HG03139 (cell line): ENCODE measurements around the gene BTG2.

Source experiments
- ATAC-seq: cut with Tn5 transposase; IDR thresholded peaks from one replicate; pipeline ENCODE4 v1.9.1; 2021; ENCODE audit not compliant: unreplicated experiment

BTG2 gene

DNA sequence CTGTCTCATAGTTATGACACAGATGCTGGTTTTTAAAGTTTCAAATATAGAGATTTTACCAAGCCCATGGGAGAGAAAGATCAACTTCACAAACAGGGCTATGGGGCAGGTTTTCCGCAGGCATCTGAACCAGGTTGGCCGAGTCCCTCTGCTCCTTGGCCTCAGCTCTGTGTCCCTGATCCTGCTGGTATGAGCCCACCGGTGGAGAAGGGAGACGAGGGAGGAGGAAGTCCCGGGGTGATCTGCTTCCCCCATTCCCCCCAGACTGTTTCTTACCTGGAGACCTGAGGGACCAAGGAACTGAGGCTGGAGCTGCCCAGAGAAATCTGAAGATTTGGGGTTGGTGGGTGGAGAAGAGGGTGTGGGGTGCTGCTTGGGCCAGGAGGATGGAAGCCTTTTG, 28.9 kb upstream of the BTG2 start:
- ATAC-seq, result no peak

DNA sequence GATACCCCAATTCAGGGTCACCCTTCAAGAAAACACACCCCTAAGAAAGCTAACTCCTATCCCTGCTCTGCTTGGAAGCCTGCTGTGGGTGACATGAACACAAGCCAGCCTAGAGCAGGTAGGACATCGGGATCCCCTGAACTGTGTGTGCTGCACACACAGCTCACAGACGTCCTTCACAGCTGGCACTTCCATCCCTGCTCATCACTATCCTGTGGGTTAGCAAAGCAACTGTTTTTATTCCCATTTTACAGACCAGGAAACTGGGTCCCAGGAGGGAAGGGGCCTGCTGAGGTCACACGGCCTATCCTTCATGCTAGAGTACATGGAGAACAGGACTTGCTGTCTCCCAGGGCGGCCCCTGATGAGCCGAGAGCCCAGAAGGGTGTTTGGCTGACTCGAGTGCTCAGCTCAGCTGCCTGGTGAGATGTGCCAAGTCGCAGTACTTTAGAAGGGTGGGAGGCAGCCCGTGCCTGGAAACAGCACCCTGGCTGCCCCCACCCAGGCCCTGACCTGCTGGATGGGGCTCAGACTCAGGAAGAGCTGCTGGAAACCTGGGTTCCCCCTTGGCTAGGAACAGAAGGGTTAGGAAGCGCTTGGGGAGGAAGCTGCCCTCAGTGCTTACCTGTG, 28.3 kb upstream of the BTG2 start:
- ATAC-seq, result no peak

DNA sequence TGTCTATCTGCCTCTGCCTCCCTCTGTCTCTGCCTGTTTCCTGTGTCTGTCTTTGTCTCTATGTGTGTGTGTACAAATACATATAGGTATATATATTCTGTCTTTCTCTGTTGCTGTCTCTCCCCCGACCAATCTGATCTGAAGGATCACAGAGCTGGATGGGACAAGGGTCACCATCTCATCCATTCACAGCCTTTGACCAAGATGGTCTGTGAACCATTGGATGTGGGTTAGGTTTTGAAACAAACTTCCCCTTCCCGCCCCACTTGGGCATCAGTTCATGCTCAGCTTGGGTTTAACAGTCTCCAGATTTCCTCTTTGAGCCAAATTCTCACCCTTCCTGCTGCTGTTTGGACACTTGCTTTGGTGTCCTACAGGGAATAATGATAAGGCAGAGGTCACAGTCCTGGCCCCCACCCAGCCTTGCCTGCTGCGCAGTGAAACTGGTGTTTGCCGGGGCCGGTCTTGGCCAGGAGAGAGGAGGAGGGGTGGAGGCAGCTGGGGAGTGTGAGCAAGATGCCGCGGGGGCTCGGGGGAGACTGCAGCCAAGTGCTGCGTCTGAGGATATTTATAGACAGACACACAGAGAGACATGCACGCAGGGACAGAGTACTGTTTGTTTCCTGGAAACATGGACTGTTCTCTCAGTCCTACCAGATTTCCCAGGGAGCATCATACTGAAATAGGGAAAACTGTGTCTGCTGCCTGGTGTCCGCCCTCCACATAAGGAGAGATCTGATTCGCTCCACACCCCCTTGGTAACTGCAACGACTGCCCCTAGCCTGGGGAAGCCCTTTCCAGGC, 27.0 kb upstream of the BTG2 start:
- ATAC-seq, result no peak

DNA sequence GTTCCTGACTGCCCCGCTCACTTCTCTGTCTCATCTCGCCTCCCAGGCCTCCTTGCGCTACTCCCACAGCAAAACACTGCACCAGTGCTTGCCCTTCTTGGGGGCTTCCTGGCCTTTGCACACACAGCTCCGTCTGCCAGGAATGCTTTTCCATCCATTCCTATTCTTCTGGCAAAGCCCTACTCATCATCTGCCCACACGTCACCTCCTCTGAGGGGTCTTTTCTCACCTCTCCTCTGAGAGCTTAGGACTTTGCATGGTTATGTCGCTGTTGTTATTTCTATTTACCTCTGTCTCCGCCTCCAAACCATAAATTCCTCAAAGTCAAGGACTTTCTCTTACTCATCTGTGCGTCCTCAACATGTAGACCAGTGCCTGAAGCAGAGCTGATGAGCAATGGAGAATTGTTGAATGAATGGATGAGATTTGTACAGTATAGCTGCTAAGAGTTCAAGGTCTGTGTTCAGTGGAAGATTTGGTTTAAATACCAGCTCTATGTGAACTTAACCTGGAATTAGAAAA, 26.4 kb upstream of the BTG2 start:
- ATAC-seq, result no peak

DNA sequence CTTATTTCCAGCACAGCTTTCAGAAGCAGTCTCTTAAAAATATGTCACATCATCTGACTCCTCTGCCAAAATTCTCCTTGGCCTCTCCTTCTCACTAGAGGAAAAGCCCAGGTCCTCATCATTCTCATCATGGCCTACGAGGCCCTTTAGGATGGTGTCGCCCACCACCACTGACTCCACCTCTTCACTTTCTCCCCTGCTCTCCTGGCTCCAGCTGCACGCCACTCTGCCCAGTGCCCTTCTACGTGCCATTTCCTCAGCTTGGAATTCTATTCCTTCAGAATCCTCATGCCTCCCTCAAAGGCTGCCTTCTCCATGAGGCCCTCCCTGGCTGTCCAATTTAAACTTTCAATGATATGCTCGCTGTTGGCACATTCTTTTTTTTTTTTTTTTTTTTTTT, 25.3 kb upstream of the BTG2 start:
- no peak for ATAC-seq

DNA sequence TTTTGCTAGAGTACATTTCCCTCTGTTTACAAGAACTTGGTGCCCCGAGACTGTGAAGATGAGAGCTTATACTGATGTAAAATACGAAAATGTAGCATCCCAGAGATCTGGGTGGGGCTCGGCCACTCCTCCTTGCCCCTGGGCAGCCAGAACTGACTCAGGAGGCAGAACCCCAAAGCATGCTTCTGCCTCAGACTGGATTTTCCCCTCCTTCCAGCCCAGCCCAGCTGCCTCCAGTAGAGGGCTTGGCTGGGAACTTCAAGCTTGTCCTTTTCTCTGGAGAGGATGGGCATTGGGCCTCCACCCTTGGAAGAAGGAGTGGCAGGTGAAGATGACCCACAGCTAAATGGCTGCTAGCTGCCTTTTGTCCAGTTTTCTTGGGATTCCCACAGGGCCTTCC, 24.3 kb upstream of the BTG2 start:
- ATAC-seq, result no peak

DNA sequence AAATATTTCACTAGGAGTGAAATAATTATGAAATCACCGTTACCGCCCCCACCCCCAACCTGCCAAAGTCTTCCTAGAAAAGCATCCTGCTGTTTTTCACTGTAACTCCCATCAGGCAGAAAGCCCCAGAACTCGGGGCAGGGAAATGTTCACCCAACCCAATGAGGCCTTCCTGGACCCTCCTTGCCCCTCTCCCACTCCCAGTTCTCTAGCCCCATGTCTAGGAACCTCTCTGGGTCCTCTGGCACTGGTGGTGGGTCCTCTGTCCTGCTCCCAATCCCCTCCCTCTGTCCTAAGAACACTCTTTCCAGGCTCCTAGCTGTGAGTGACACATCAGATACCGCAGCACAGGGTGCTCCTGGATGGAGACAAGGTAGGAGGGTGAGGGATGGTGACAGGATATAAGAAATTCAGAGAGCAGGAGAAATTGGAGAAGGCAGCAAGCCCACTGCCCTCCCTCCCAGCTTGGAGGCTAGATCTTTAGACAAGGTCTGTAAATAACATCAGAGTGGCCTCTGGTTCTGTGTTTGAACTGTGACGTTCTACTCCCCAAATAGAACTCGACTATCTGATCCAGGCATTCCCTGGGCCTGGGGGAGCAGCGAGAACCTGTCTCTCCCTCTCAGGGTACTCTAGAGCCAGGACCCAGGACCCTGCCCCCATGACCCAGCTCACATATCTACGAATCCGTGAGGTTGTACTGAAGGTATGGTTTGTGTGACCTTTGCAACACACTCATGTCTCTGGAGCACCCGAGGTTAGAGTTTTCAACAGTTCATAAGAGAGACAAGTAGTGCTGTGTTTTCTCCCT, 23.3 kb upstream of the BTG2 start:
- no peak for ATAC-seq

DNA sequence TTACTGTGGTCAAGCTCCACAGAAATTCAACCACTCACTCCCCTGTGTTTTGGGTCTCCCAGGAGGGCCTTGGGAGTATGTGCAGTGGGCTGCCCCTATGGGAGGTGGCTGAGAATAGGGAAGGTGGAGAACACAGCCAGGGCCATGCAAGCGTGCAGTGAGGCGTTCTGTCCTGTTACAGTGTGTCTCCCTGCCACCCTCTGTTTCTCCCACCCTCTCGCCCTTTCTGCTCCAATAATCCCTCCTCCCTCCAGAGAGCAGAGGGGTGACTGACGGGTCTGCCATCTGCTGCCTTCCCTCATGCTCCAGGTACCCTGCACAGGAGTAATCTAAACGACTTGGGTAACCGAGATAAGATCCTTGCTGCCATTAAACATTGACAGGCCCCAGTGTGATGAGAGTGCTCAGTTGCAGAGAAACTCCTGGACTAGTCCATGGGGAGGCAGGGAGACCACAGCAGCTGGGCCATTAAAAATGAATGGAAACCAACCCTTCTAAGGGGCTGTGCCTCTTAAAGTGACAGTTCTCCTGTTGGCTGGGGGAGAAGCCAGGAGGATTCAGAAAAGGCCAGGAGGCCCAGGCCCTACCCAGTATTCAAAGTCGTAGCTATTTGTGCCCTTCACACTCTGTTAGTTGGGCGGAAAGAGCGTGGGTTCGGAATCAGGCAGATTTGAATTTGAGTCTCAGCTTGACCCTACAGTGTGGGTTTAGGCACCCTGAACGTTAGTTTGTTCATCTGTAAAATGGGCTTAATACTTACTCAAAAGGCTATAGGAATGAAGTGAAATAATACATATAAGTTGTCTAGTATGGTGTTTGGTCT, 22.4 kb upstream of the BTG2 start:
- ATAC-seq, result no peak

DNA sequence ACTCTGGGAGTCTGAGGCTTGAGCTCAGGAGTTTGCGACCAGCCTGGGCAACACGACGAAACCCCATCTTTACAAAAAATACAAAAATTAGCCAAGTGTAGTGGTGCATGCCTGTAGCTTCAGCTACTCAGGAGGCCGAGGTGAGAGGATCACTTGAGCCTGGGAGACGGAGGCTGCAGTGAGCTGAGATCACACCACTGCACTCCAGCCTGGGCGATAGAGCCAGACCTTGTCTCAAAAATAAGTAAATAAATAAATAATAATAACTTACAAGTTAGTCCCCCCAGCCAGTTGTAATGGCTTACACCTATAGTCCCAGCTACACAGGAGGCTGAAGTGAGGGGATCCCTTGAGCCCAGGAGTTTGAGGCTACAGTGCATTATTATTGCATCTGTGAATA, 21.7 kb upstream of the BTG2 start:
- no peak for ATAC-seq

DNA sequence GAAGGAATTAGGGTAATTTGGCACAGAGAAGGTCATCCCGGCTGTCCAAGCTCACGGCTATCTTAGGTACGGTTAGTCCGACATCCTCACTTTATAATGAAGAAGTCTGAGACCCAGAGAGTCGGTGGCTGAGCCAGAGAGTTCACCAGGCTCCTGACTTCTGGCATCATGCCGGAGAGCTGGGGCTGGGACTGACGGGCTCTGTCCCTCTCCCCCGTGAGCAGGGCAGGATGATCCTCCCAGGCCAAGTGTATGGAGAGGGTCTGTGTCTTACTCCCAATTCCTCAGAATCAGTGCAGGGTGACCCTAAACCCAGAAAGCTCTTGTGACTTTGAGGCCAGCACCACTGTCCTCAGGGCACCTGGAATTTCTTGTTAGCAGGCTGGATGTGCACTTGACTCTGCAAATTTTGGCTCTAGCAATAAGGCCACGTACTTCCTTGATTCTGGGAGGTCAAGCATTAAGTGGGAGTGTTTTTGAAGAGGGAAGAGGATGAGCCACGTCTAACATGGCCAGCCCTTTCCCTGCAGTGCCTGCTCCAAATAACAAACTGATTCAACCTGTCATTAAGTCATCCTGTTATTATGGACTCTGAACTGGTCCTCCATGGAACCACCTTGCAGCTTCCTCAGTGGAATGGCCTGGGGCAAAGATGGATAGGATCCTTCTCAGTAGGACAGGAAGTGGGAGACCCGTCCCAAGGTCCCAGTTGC, 20.8 kb upstream of the BTG2 start:
- no peak for ATAC-seq

DNA sequence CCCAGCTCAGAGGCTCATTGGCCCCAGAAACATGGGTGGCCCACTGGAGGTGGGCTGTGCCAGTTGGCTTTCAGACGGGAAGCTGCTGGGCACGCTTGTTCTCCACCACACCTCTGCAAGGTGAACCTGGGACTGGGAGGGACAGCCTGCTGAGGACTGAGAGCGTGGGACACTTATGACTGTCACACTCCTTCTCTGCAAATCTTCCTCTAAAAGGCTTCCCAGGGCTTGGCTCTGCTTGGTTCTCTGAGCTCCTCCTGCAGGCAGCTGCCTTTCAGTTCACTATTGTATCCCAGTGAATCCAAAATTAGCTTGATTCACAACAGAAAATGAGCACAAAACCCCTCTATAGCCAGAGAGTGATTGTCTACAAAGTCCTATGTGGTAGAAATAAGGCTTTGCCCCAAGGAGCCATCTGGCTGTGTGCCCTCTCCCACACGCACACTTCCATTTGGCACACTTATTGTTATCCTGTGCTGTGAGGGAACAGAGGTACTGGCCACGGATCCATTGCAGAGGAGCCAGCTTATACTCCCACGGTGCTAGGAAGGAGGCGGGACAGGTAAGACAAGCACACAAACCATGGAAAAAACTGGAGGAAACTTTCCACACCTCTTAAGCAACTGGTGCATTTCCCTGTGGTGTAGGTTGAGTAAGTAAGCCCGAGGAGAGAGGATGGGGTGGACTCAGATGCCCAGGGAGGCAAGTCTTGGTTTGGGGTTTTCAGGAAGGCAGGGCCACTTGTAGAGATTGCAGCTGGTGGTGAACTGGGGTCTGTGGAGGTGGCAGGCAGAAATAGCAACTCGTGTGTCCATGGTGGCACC, 18.9 kb upstream of the BTG2 start:
- ATAC-seq, result no peak

DNA sequence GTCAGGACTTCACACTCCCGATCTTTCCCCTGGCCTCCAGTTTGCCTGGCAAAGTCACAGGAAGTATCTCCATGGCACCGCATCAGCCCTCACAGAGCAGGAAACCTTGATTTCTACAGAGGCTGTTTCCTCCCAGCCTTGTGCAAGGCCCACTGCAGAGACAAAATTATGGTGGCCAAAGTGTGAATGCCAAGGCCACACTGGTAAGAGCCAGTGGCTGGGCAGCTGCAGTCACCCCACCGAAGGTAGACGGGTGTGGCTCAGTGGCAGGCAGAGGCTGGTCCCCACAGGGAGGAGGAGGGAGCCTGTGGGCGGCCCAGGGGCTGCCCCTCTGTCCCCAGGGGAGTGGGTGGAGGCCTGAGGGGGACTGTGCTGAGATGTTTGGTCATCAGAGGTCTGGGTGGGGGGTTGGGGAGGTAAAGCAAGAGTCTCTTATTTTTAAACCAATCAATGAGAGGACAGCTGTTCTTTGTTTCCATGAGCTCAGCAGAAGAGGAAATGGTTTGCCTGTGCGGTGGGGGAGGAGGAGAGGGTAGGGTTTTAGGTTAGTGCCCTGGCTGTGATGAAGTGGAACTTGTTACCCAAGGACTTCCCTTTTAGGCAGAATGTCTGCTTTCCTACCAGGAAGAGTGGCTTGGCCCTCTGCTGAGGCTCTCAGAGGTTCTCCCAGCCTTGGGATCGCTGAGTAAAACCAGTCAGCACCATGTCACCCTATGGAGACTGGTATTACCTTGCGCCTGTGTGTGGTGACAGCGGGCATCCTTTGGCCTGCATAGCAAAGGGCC, 18.0 kb upstream of the BTG2 start:
- ATAC-seq, result peak; percentile 38

DNA sequence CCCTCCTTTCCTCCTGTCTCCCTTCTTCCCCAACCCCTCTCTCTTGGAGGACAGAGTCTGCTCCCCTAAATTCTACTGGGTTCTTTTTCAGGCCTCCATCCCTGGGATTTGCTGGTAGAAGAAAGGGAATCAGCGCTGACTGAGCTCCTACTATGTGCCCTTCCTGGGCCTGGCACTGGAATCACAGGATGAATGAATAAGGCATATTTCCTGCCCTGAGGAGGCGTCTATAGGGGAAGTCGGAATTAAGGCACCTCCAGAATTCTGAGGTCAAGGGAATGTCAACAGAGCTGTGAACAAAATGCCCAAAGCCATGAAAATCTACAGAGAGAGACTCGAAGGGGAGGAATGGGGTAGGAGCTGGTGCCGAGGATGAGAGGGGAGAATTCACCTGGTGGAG, 17.4 kb upstream of the BTG2 start:
- no peak for ATAC-seq

DNA sequence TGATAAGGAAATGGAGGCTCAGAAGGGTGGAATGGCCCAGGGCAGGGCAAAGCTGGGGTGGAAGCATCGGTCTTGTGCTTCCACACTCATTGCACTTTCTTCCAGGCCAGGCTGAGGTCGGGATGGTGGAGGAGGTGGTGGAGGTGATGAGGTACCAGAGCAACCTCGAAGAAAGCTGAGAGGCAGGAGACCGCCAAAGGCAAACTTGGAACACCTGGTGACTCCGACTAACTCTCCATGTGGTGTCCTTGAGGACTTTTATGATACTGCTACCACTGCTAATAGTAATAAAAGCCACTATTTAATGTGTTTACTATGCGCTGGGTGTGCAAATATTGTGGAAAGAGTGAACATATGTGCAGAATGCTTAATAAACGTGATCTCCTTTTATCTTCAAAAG, 16.9 kb upstream of the BTG2 start:
- ATAC-seq, result no peak

DNA sequence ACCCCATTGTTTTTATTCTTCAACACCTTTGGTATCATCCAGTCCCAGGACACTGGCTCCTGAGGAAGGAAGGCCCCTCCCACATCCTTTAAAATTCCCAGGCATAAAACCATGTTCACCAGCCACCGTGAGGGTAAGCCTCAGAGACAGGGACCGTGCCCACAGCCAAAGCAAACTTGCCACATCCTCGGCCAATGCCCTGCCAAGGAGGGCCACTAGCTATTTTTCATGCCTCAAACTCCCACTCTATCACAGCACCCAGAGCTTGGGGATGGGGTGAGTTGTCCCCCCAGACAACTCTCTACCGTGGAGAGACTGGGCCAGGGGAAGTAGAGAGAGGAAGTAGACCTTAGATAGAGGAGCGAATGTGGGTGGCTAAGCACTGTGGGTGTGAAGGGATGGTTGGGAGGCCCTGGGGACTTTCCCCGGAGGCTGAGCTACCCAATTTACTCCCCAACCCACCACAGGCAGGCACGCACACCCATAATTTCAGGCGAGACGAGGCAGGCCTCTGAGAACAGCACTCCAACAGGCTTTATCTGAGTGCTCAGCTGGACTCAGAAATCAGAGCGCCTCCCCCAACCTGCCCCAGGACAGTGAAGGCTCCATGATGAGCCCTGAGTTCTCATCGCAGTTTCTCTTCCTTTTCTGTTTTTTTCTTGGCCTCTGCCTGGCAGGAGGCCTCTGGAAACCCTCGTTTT, 15.9 kb upstream of the BTG2 start:
- ATAC-seq, result peak; percentile 50

DNA sequence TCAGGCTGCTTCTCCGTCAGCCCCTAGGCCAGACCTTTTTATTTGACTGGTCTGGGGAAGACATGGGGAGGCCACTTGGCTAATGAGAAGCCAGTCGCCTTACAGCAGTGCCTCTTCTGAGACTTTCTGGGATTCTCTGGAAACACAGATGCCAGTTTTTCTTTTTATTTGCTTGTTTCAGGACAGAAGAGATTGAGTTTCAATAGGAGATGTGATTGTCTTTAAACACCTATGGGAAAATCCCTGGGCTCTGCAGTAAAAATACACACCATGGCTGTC, 15.4 kb upstream of the BTG2 start:
- ATAC-seq, result no peak

DNA sequence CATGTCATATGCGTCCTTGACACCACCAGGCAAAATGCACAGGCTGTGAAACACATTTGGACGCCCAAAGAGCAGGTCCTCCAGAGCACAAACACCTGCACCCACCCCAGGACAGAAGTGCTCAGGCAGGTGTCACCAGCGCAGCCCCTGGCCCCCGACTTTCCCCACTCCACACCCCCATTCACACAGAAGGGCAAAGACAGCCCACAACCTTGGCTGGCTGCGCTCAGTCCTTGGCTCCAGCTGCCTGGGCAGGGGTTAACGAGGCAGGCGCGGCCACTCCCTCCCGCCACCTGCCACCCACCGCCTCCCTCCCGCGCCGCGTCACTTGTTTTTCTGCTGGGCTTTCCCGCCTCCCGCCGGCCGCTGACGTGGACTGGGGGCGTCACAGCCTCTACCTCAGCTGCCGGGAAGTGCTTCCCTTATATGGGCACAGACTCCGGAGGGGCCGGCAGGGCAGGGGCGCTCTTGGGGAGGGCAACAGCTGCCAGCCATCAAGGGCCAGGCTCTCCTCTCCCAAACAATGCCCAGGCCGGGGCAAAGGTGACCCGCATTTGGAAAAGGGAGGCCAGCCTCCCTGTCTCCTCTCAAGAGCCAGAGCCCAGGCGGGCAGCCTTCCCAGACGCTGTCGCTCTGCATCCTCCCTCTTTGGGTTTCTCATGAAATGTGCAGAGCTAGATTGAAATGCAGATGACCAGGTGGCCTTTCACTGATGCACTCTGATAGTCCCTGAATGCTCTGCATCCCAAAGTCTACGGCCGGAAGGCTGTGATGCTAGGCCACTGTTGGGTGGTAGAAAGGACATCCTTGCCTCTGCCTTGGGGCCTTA, 14.8 kb upstream of the BTG2 start:
- ATAC-seq, result peak; percentile 36
